Activated naive CD8-positive, alpha-beta T cell treated with anti-CD3 and anti-CD28 coated beads, Interleukin-2, amount 10 ng/mL, durations not matched to agents 7 days and 5 days (primary cell): ENCODE measurements around the gene KLF6. TPM values are rescaled to one million over a fixed set of nuclear protein-coding genes. Genes with fewer than 3 reads are reported as not detected.

Experiments used
- ATAC-seq: fragments of 150-1000 bp; cut with Tn5 transposase; one replicate; pipeline ENCODE4 v1.10.0; 2021; ENCODE audit warnings: low read depth, moderate library complexity
- POLR2A ChIA-PET: fragments of 350-600 bp; sonication (Branson Sonifier 250); formaldehyde crosslinking; loops from one replicate; lab custom pipeline; 2021; ENCODE audit warnings: antibody characterized with exemption; lab: Charles Lee
- DNase-seq: peaks from one replicate; pipeline ENCODE4 v3.0.0; 2021
- H3K27ac Mint-ChIP-seq: one replicate; pipeline ENCODE4 v1.8.0; 2022; ENCODE audit warnings: mild to moderate bottlenecking, mixed read lengths
- H3K27me3 Mint-ChIP-seq: one replicate; pipeline ENCODE4 v1.8.0; 2022; ENCODE audit warnings: mild to moderate bottlenecking, moderate library complexity, mixed read lengths
- H3K36me3 Mint-ChIP-seq: one replicate; pipeline ENCODE4 v1.8.0; 2021; ENCODE audit warnings: mild to moderate bottlenecking, mixed read lengths
- H3K4me1 Mint-ChIP-seq: one replicate; pipeline ENCODE4 v1.8.0; 2021; ENCODE audit warnings: mixed read lengths
- H3K4me3 Mint-ChIP-seq: one replicate; pipeline ENCODE4 v1.8.0; 2022; ENCODE audit warnings: mild to moderate bottlenecking, moderate library complexity, mixed read lengths
- H3K9me3 Mint-ChIP-seq: one replicate; pipeline ENCODE4 v1.8.0; 2021; ENCODE audit warnings: mixed read lengths
- total RNA-seq, 2 experiments: library from RNA; stranded (reverse); gene quantifications; one replicate each; pipeline ENCODE4 v1.2.3, GENCODE V29; 2021

Gene KLF6
- total RNA-seq, 2 experiments from 2014 or later, result 350 to 352 TPM

GRCh38 chr10:3825244-3825643, 40.2 kb upstream of the KLF6 start:
- H3K27ac Mint-ChIP-seq, result no peak overlapping the region
- peaks cover 1% of the 10 kb centered on the region for H3K9me3 Mint-ChIP-seq
- H3K36me3 Mint-ChIP-seq, result peaks cover 4% of the 10 kb centered on the region
- POLR2A ChIA-PET, result interaction anchor here (1.6 kb wide), 1 partner anchor 40 kb away, joined by 3 read pairs; the partner anchor contains the start of gene KLF6
- H3K27me3 Mint-ChIP-seq, result no peaks in the 10 kb centered on the region
- no peak overlapping the region for H3K4me3 Mint-ChIP-seq
- DNase-seq, result no peak
- H3K4me1 Mint-ChIP-seq, result peaks cover 30% of the 10 kb centered on the region
- ATAC-seq, result no peak

- POLR2A ChIA-PET, result interaction anchor here (0.7 kb wide), 1 partner anchor 38 kb away, joined by 3 read pairs; the partner anchor contains the start of gene KLF6
- H3K9me3 Mint-ChIP-seq, result peaks cover 4% of the 10 kb centered on the region
- H3K4me3 Mint-ChIP-seq, result no peak overlapping the region
- H3K4me1 Mint-ChIP-seq, result peaks cover 10% of the 10 kb centered on the region
- no peaks in the 10 kb centered on the region for H3K27me3 Mint-ChIP-seq
- ATAC-seq, result no peak
- H3K36me3 Mint-ChIP-seq, result peaks cover 2% of the 10 kb centered on the region
- DNase-seq, result no peak
- no peak overlapping the region for H3K27ac Mint-ChIP-seq
Measured at GRCh38 chr10:3822541-3823330, 37.7 kb upstream of the KLF6 start.

- peaks cover 6% of the 10 kb centered on the region for H3K9me3 Mint-ChIP-seq
- peaks cover 5% of the 10 kb centered on the region for H3K36me3 Mint-ChIP-seq
- no peak for DNase-seq
- no peak overlapping the region for H3K27ac Mint-ChIP-seq
- no peak for ATAC-seq
- H3K4me3 Mint-ChIP-seq, result no peak overlapping the region
- POLR2A ChIA-PET, result no interaction called here
- no peaks in the 10 kb centered on the region for H3K27me3 Mint-ChIP-seq
- H3K4me1 Mint-ChIP-seq, result peaks cover 14% of the 10 kb centered on the region
Measured at GRCh38 chr10:3820255-3820654, 35.2 kb upstream of the KLF6 start.

GRCh38 chr10:3816995-3817394, 32.0 kb upstream of the KLF6 start:
- Mint-ChIP-seq H3K27me3 (no peaks in the 10 kb centered on the region), H3K4me3 (no peak overlapping the region), H3K9me3 (peaks cover 5% of the 10 kb centered on the region), H3K36me3 (peaks cover 10% of the 10 kb centered on the region), H3K4me1 (peaks cover 26% of the 10 kb centered on the region), H3K27ac (no peak overlapping the region)
- DNase-seq, result no peak
- no peak for ATAC-seq
- POLR2A ChIA-PET, result interaction anchor here (0.7 to 2.7 kb wide), 3 partner anchors 11 to 258 kb away, joined by 3 to 12 read pairs (median 5); partner anchors contain the start of gene KLF6

GRCh38 chr10:3814838-3815220, 29.8 kb upstream of the KLF6 start:
- DNase-seq (no peak), ATAC-seq (no peak)
- POLR2A ChIA-PET, result interaction anchor here (0.6 to 3.5 kb wide), 6 partner anchors 14 to 109 kb away, joined by 3 to 22 read pairs (median 3); partner anchors contain the start of gene KLF6
- Mint-ChIP-seq H3K4me1 (peaks cover 41% of the 10 kb centered on the region), H3K9me3 (peaks cover 2% of the 10 kb centered on the region), H3K27me3 (no peaks in the 10 kb centered on the region), H3K4me3 (peak overlapping the region; percentile 29), H3K27ac (peak overlapping the region; percentile 34), H3K36me3 (peaks cover 8% of the 10 kb centered on the region)

GRCh38 chr10:3813986-3814837, 29.2 kb upstream of the KLF6 start:
- no peak for DNase-seq
- Mint-ChIP-seq H3K4me3 (no peak overlapping the region), H3K27ac (no peak overlapping the region), H3K9me3 (peaks cover 2% of the 10 kb centered on the region), H3K4me1 (peaks cover 47% of the 10 kb centered on the region), H3K36me3 (peaks cover 8% of the 10 kb centered on the region), H3K27me3 (no peaks in the 10 kb centered on the region)
- POLR2A ChIA-PET, result interaction anchor here (1.3 to 3.5 kb wide), 2 partner anchors 29 to 32 kb away, joined by 3 to 22 read pairs; partner anchors contain the start of gene KLF6
- no peak for ATAC-seq

GRCh38 chr10:3813267-3813666, 28.3 kb upstream of the KLF6 start:
- Mint-ChIP-seq H3K4me1 (peaks cover 57% of the 10 kb centered on the region), H3K9me3 (peaks cover 2% of the 10 kb centered on the region), H3K4me3 (no peak overlapping the region), H3K27ac (peak overlapping the region; percentile 34), H3K27me3 (no peaks in the 10 kb centered on the region), H3K36me3 (peaks cover 8% of the 10 kb centered on the region)
- POLR2A ChIA-PET, result interaction anchor here (3.5 to 4.7 kb wide), 2 partner anchors 28 to 134 kb away, joined by 22 to 79 read pairs; partner anchors contain the start of gene KLF6
- DNase-seq, result no peak
- no peak for ATAC-seq

GRCh38 chr10:3812141-3812540, 27.1 kb upstream of the KLF6 start:
- H3K27ac Mint-ChIP-seq, result peak overlapping the region; percentile 97
- H3K9me3 Mint-ChIP-seq, result no peaks in the 10 kb centered on the region
- H3K36me3 Mint-ChIP-seq, result peaks cover 8% of the 10 kb centered on the region
- peak overlapping the region; percentile 81 for H3K4me3 Mint-ChIP-seq
- no peak for ATAC-seq
- no peaks in the 10 kb centered on the region for H3K27me3 Mint-ChIP-seq
- H3K4me1 Mint-ChIP-seq, result peaks cover 67% of the 10 kb centered on the region
- POLR2A ChIA-PET, result interaction anchor here (0.6 to 8.8 kb wide), 10 partner anchors 15 to 495 kb away, joined by 4 to 533 read pairs (median 8); partner anchors contain the start of gene KLF6
- DNase-seq, result no peak

GRCh38 chr10:3811291-3811870, 26.4 kb upstream of the KLF6 start:
- peaks cover 75% of the 10 kb centered on the region for H3K4me1 Mint-ChIP-seq

GRCh38 chr10:3808689-3809199, 23.7 kb upstream of the KLF6 start:
- ATAC-seq (no peak), DNase-seq (no peak)
- peaks cover 71% of the 10 kb centered on the region for H3K4me1 Mint-ChIP-seq

More at GRCh38 chr10:3811291-3811870, 26.4 kb upstream of the KLF6 start:
- DNase-seq (no peak), ATAC-seq (peak; percentile 41)
- Mint-ChIP-seq H3K36me3 (peaks cover 8% of the 10 kb centered on the region), H3K27me3 (no peaks in the 10 kb centered on the region), H3K27ac (peak overlapping the region; percentile 97), H3K4me3 (peak overlapping the region; percentile 81), H3K9me3 (no peaks in the 10 kb centered on the region)
- POLR2A ChIA-PET, result interaction anchor here (1.0 to 8.8 kb wide), 10 partner anchors 16 to 317 kb away, joined by 3 to 533 read pairs (median 10); partner anchors contain the start of gene KLF6

GRCh38 chr10:3807928-3808496, 23.0 kb upstream of the KLF6 start:
- peak overlapping the region; percentile 98 for H3K27ac Mint-ChIP-seq
- H3K4me3 Mint-ChIP-seq, result peak overlapping the region; percentile 77
- H3K4me1 Mint-ChIP-seq, result peaks cover 68% of the 10 kb centered on the region
- H3K36me3 Mint-ChIP-seq, result no peaks in the 10 kb centered on the region
- DNase-seq (no peak), ATAC-seq (no peak)
- no peaks in the 10 kb centered on the region for H3K9me3 Mint-ChIP-seq
- POLR2A ChIA-PET, result interaction anchor here (0.9 to 8.8 kb wide), 5 partner anchors 25 to 166 kb away, joined by 3 to 533 read pairs (median 4); partner anchors contain the start of gene KLF6
- no peaks in the 10 kb centered on the region for H3K27me3 Mint-ChIP-seq

More at GRCh38 chr10:3808689-3809199, 23.7 kb upstream of the KLF6 start:
- Mint-ChIP-seq H3K27me3 (no peaks in the 10 kb centered on the region), H3K27ac (peak overlapping the region; percentile 97), H3K36me3 (peaks cover 1% of the 10 kb centered on the region), H3K4me3 (peak overlapping the region; percentile 81), H3K9me3 (no peaks in the 10 kb centered on the region)
- POLR2A ChIA-PET, result interaction anchor here (1.0 to 8.8 kb wide), 6 partner anchors 8 to 163 kb away, joined by 3 to 533 read pairs (median 56); partner anchors contain the start of gene KLF6
